Suppressor macrophage treated with lipopolysaccharide for 1 hour (primary cell): ENCODE results near the gene OSGEPL1.
"Not testable (repeated sequence)": the region's sequence is repeated elsewhere in the genome, so short reads cannot be mapped to it uniquely, and the experiment has no call there.

Source experiments
- DNase-seq, 3 donors: peaks; one replicate each; pipeline ENCODE4 v3.0.0-alpha.2; 2020 to 2022

The OSGEPL1 gene

GRCh38 chr2:189762551-189763298 is at the start of gene OSGEPL1:
TSS of gene OSGEPL1 (minus strand) at chr2:189762792. CDS start at chr2:189761640, 1,152 bp downstream.
- DNase-seq: peak; percentile 84 to 92 (median 91)

- DNase-seq: no peak
Measured at GRCh38 chr2:189803431-189803830, 40.8 kb upstream of the OSGEPL1 start.

- no peak for DNase-seq
Measured at GRCh38 chr2:189802396-189802912, 39.9 kb upstream of the OSGEPL1 start.

- no peak for DNase-seq
Measured at GRCh38 chr2:189799531-189799930, 36.9 kb upstream of the OSGEPL1 start.

GRCh38 chr2:189799030-189799331 is 36.4 kb upstream of the OSGEPL1 start:
- DNase-seq: no peak

GRCh38 chr2:189798312-189799029 is 35.9 kb upstream of the OSGEPL1 start:
- peak; percentile 47 to 61 (median 60) for DNase-seq

- DNase-seq: no peak
Measured at GRCh38 chr2:189797902-189798301, 35.3 kb upstream of the OSGEPL1 start.

GRCh38 chr2:189794310-189794709 is 31.7 kb upstream of the OSGEPL1 start:
- no peak for DNase-seq

GRCh38 chr2:189791338-189792042 is 28.9 kb upstream of the OSGEPL1 start:
- no peak for DNase-seq

- peak; percentile 97 to 98 (median 98) for DNase-seq
Measured at GRCh38 chr2:189783927-189784867, 21.6 kb upstream of the OSGEPL1 start, which contains the start of the genes ORMDL1 and PMS1. TSS of gene ORMDL1 (minus strand) at chr2:189784339. CDS start at chr2:189782595, 1,744 bp downstream. TSS of gene PMS1 (plus strand) at chr2:189784450. CDS start at chr2:189791810, 7,360 bp downstream.

- peak in 1 of 3 donors; percentile 33 for DNase-seq
Measured at GRCh38 chr2:189783451-189783926, 20.9 kb upstream of the OSGEPL1 start.

- DNase-seq: peak; percentile 47 to 69 (median 61)
Measured at GRCh38 chr2:189782221-189782671, 19.7 kb upstream of the OSGEPL1 start.

GRCh38 chr2:189772212-189772611 is 9.6 kb upstream of the OSGEPL1 start:
- no peak for DNase-seq

GRCh38 chr2:189770590-189771322 is 8.2 kb upstream of the OSGEPL1 start:
- no peak for DNase-seq

GRCh38 chr2:189763908-189764661 is 1.5 kb upstream of the OSGEPL1 start:
- DNase-seq: no peak

GRCh38 chr2:189762229-189762550 is 402 bp downstream of the OSGEPL1 start:
- no peak for DNase-seq

- not testable (repeated sequence) for DNase-seq
Measured at GRCh38 chr2:189760154-189760553, 2.4 kb downstream of the OSGEPL1 start.

GRCh38 chr2:189756311-189756952 is 6.2 kb downstream of the OSGEPL1 start:
- no peak for DNase-seq

GRCh38 chr2:189751080-189751658 is 11.4 kb downstream of the OSGEPL1 start:
- peak; percentile 56 to 66 (median 59) for DNase-seq
